ENCODE results near the gene SEC24C.
"Not testable (repeated sequence)": the region's sequence is repeated elsewhere in the genome, so short reads cannot be mapped to it uniquely, and the experiment has no call there.

SEC24C gene

DNA sequence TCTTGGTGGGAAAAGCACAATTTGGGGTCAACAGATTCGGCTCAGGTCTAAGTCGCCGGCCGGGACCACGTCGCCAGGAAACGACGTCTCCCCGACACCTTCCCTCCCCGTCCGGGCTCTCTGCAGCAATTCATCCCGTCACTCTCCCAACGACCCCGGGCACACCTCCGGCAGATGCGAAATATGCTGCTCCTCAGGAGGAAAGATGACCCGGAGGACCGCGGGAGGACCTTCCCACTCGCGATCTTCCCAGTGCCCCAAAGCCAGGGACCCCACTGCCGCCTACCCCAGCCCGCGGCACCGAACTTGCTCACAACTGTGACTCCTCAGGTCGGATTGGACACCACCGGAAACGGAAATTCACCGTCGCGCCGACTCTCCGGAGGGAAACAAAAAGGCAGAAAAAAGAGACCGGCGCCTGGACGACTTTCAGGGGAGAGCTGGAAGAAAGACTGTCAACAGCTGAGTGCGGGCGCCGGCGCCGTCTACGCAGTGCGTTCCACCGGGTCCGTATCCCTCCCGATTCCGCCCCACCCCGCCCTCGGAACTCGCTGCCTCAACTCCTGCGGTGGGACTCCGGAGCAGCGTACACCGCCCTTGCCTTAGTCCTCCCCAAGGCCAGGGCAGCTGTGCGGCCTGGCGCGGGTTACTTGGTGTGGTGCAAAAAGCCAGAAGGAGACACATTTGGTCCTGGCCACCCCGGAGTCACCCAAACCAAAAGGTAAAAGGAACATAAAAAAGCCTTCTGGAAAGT, 13.8 kb upstream of the SEC24C start:
- in situ Hi-C loops (cut with MboI; ENCODE audit: low sequenced_read_pairs) = no loop called here

DNA sequence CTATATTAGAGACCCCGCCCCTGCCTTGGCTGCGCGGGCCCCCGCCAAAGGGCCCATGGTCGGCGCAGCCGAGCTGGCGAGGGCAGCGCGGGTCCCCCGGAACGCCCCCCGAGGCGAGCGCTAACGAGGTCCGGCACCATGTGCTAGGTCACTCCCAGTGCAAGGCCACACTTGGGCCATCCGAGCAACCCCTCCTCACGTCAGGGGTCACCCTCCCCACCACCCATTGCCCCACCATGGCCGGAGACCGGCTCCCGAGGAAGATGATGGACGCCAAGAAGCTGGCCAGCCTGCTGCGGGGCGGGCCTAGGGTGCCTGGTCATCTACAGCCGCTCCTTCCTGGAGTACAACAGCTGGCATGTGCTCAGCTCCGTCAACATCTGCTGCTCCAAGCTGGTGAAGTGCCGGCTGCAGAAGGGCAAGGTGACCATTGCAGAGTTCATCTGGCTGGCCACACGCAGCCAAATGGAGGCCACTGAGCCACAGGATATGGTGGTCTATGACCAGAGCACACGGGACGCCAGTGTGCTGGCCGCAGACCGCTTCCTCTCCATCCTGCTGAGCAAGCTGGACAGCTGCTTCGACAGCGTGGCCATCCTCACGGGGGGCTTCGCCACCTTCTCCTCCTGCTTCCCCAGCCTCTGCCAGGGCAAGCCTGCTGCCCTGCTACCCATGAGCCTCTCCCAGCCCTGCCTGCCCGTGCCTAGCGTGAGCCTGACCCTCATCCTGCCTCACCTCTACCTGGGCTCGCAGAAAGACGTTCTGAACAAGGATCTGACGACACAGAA, 12.4 kb upstream of the SEC24C start:
- in situ Hi-C loops (cut with MboI; ENCODE audit: low sequenced_read_pairs) = no loop called here

DNA sequence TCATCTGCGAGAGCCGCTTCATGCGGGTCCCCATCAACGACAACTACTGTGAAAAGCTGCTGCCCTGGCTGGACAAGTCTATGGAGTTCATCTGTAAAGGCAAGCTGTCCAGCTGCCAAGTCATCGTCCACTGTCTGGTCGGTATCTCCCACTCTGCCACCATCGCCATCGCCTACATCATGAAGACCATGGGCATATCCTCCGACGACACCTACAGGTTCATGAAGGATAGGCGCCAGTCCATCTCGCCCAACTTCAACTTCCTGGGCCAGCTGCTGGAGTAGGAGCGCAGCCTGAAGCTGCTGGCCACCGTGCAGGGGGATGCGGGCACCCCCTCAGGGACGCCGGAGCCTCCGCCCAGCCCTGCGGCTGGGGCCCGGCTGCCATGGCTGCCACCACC, 11.7 kb upstream of the SEC24C start:
- in situ Hi-C loops (cut with MboI; ENCODE audit: low sequenced_read_pairs) = no loop called here

DNA sequence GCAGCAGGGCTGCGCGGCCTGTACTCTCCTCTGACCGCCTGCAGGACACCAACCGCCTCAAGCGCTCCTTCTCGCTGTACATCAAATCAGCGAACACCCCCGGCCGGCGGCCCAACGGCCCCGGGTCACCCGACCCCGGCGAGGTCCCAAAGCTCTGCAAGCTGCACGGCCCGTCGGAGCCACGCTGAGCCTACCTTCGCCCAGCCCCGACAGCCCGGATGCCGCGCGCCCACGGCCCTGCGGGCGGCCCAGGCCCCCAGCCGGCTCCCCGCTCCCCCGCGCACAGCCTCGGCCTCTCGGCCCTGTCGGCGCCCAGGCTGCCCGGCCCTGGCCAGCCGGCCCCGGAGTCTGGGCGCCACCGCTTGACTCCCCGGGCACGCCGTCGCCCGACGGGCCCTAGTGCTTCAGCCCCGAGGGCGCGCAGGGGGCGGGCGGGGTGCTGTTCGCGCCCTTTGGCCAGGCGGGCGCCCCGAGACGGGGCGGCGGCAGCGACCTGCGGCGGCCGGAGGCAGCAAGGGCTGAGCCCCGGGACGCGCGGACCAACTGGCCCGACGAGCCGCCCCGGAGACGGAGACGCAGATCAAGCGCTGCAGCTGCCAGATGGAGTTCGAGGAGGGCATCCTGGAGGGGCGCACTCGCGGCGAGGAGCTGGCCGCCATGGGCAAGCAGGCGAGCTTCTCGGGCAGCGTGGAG, 11.1 kb upstream of the SEC24C start:
- in situ Hi-C loops (cut with MboI; ENCODE audit: low sequenced_read_pairs) = no loop called here

DNA sequence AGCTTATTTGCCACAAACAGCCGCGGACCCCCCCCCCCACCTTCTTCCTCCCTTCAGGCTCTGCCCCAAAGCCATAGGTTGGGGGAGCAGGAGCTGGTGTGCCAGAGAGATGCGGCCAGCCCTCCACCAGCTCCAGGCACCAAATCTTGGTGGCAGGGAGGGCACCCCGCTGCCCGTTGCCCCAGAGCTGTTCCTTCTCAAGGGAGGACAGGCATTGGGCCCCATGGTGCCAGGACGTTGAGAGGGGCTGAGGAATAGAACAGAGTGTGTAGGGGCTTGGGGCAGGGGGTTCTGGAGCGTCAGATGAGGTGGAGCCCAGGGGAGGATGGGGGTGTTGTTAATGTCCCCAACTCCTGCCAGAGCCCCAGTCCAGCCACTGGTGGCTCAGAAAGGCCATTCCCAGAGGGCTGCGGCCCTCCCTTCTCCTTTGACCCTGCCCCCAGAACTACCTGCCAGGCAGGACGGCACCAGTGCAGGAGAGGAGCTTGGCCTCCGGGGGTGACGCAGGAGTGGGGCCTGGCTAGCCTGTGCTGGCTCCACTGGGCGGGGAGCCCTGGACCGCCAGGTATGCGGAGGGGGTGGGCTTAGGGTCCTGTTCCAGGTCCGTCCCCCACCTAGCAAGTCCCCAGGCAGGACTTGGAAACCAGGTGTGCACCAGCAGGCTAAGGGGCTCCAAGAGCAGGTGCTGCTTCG, 10.0 kb upstream of the SEC24C start:
- in situ Hi-C loops (cut with MboI; ENCODE audit: low sequenced_read_pairs) = no loop called here

DNA sequence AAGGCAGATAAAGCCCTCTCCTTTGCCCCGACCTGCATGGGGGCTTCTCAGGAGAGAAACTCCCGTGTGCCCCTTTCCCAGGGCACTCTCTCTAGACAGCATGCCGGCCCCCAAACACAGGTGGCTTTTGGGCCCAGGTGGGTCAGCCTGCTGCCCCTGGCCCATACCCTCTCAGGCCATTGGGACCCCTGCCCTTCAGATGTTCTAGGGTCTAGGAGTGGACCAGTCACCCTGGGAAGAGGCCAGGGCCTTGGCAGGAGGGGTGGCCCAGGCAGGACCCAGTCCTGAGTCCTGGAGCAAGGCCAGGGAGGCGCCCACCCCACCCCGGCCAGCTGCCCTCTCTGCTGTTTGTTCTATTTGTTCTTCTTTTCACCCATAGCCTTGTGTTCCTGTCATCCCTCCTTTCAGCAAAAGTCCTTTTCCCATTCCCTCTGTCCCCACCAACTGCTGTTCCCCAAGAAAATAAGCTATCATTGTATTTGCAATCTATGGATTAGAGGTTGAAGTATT, 9.3 kb upstream of the SEC24C start:
- in situ Hi-C loops (cut with MboI; ENCODE audit: low sequenced_read_pairs) = no loop called here

DNA sequence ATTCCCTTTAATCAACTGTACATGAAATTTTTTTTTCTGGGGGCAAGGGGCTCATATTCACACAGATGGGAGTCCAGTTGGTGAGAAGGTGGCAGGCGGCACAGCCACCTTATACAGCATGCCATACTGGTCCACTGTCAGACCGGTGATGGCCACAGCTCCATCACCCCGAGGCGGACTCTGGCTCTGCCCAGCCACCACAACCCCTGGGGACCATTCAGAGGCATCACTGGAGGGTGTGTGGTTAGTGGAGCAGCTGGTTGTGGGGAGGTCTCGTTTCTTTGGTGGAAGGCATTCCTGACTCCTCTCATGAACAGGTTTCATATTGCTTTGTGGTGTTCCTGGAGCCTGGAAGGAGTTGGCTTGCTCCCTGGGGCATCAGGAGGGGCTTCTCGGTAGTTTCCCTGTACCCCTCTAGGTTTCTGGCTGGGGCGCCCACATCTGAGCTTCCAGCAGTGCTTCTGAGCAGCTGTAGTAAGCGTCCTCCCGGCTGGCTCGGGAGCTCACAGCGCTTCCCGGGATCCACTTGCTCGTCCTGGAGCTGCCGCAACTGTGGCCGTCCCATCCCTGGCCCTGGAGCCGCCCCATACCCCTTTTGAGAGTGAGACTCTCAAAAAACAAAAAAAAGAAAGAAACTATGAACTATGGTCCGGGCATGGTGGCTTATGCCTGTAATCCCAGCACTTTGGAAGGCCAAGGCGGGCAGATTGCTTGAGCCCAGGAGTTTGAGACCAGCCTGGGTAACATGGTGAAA, 3.5 kb upstream of the SEC24C start:
- in situ Hi-C loops (cut with MboI; ENCODE audit: low sequenced_read_pairs) = not testable (repeated sequence)

DNA sequence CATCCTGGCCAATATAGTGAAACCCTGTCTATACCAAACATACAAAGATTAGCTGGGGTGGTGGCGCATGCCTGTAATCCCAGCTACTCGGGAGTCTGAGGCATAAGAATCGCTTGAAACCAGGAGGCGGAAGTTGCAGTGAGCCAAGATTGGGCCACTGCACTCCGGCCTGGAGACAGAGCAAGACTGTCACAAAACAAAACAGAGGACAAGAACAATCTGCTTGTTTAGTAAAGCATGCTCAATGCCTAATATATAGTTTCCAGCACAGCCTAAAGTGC, 1.8 kb upstream of the SEC24C start:
- in situ Hi-C loops (cut with MboI; ENCODE audit: low sequenced_read_pairs) = no loop called here

DNA sequence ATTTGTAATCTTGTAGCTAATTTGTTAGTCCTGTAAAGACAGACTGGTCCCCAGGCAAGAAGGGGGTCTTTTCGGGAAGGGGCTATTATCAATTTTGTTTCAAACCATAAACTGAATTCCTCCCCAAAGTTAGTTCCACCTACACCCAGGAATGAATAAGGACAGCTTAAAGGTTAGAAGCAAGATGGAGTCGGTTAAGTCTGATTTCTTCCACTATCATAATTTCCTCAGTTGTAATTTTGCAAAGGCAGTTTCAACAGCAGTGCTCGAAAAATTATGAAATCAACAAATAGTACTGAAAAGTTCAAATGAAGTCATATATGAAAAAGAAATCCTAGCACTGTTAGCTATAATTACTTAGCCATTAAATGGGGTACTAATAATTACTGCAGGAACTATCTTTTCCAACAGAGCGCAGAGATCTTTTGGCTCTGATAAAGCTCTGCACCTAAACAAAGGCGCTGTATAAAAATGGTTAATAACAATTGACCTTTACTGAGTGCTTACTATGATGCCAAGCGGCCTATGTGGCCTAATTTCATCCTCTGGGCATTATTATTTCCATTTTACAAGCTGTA, 756 bp upstream of the SEC24C start:
- in situ Hi-C loops (cut with MboI; ENCODE audit: low sequenced_read_pairs) = no loop called here

DNA sequence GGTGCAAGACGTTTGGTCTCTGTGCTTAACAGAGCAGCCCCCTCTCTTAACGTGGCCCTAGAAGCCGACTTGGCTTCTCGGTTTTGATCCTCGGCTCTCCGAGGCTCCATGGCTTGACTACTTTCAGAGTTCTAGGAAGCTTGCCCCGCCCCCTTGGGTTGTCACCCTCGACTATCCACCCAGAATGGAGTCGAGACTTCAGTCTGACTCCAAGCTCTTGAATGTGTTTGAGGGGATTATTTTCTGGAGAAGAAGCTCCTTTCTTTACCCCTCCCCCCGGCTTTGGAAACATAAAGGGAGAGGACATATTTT, 448 bp downstream of the SEC24C start:
- in situ Hi-C loops (cut with MboI; ENCODE audit: low sequenced_read_pairs) = no loop called here

DNA sequence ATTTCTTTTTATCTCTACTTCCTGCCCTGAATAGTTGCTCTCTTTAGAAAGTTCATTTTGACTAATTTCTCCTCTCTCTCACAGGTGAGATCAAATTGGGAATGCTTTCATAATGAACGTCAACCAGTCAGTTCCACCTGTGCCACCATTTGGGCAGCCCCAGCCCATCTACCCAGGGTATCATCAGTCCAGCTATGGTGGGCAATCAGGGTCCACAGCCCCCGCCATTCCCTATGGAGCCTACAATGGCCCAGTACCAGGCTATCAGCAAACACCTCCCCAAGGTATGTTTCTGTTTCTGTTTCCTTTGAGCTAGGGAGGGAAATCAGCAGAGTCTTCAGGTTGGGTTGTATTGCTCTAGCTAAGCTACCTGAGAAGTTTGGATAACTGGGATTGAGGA, 2.5 kb downstream of the SEC24C start:
- in situ Hi-C loops (cut with MboI; ENCODE audit: low sequenced_read_pairs) = no loop called here

DNA sequence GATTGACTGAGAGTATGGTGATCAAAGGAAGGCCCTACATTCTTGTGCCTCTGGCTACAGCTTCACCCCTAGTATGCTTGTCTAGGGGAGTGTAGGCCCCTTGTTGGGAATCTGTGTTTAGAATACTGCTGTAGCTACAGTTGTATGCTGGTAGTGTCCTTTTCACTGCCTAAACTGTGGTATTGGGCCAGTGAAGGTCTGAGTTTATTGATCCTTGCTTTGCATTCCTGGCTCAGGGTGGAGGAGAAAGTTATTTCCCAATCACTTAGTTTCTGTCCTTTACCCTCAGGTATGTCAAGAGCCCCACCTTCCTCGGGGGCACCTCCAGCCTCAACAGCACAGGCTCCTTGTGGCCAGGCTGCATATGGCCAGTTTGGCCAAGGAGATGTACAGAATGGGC, 6.6 kb downstream of the SEC24C start:
- in situ Hi-C loops (cut with MboI; ENCODE audit: low sequenced_read_pairs) = no loop called here

DNA sequence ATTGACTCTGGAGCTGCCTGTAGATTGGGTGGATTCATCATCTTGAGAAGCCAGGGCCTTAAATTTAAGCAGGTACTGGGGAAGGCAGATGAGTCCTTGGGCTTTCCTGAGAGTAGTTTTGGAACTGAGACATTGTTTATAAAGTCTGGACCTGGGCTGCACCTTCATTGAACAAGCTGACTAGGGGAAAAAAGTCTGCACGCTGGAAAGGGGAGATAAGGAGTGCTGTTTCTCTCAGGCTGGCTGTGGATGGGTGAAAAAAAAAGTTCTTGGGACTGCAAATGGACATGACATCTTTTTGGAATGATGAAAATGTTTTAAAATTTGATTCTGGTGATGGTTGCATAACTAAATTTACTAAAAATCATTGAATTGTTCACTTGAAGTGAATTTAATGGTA, 12.0 kb downstream of the SEC24C start:
- in situ Hi-C loops (cut with MboI; ENCODE audit: low sequenced_read_pairs) = no loop called here

DNA sequence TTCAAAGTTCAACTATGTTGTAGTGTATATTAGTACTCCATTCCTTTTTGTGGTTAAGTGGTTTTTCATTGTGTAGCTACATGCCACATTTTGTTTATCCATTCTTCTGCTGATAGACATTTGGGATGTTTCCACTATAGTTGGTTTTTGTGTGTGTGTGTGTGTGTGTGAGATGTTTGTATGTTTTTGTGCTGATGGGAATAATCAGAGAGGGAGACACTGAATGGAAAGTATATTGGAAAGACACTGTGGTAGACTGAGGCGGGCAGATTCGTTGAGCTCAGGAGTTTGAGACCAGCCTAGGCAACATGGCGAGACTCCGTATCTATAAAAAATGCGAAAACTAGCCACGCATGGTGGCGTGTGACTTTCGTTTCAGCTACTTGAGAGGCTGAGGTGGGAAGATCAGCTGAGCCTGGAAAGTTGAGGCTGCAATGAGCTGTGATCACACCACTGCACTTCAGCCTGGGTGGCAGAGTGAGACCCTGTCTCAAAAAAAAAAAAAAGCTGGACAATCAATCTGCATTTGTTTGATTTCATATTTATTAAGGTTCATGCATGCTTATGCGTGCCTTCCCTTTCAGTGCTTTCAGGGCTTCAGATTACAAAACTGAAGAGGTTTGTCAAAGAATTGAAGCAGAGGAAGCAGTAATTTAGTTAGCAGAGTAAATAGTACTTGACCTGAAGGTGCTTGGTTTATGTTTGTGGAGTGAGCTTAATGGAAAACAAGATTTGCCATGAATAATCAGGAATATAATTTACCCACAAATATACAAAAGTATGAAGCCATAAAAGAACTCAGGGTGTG, 14.7 kb downstream of the SEC24C start:
- in situ Hi-C loops (cut with MboI; ENCODE audit: low sequenced_read_pairs) = no loop called here

DNA sequence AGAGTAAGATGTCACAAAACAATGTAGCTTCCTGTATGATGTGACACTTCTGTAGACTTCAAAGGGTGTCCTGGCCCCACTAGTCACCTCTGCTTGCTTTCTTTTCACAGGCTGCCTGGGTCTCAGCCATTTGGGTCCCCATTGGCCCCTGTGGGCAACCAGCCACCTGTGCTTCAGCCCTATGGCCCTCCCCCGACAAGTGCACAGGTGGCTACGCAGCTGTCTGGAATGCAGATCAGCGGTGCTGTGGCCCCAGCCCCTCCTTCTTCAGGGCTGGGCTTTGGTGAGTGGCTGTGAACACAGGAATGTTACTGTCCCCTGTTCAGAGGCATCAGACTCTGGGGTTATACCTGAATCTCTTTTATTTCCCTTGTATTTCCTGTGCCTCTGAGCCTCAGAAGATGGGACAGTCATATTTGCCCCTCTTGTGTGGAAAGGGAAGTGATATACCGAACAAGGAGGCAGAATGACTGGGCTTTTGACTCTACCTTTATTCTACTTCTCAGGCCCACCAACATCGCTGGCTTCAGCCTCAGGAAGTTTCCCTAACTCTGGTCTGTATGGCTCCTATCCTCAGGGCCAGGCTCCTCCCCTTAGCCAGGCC, 15.4 kb downstream of the SEC24C start:
- in situ Hi-C loops (cut with MboI; ENCODE audit: low sequenced_read_pairs) = no loop called here

DNA sequence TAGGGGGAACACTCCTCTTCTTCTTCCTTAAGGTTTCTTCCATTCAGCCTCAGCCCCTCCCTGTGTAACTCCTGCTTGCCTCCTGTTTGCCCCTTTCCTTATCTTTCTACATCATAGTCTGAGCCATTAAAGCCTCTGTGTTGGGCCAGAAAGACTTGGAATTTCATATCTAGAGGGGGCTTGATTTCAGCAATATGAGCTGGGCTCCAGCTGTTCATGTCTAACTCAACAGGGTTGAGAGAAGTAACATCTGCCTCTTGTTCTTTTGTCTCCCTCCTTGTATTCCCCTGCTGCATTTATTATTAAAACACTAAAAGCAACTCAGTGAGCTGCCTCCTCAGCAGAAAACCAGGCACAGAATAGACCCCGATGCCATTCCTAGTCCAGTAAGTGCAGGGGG, 17.6 kb downstream of the SEC24C start:
- in situ Hi-C loops (cut with MboI; ENCODE audit: low sequenced_read_pairs) = no loop called here

DNA sequence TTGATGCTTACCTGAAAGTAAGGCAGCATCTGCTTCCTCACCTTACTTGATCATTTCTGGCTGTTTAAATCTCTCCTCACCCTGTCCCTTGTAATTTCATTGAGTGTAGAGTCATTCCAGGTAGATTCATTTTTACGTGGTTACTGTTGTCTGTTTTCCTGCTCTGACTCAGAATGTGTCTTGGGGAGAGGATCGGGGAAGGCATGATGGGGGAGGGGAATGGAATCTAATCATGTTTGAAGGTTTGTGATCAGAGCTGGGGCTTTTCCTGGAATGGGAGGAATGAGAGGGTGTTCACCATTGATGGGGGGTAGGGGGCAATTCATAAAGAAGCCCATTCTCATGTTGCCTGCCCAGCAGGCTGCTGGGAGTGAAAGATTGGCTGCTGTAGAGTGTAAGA, 18.7 kb downstream of the SEC24C start:
- in situ Hi-C loops (cut with MboI; ENCODE audit: low sequenced_read_pairs) = no loop called here

DNA sequence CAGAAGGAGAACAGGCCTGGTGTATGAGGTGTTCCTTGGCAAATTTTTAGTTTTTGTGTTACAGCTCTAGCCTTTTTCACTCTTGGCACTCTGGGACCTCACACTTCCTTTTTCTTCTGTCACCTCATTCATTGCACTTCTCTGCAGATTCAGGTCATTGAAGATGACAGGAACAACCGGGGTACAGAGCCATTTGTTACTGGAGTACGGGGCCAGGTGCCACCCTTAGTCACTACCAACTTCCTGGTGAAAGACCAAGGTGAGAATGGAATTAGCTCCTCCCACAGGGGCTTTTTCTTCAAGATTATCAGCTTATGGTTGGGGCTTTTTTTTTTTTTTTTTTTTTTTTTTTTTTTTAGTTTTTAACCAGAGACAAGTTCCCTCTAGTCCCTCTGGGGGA, 19.2 kb downstream of the SEC24C start:
- in situ Hi-C loops (cut with MboI; ENCODE audit: low sequenced_read_pairs) = no loop called here

DNA sequence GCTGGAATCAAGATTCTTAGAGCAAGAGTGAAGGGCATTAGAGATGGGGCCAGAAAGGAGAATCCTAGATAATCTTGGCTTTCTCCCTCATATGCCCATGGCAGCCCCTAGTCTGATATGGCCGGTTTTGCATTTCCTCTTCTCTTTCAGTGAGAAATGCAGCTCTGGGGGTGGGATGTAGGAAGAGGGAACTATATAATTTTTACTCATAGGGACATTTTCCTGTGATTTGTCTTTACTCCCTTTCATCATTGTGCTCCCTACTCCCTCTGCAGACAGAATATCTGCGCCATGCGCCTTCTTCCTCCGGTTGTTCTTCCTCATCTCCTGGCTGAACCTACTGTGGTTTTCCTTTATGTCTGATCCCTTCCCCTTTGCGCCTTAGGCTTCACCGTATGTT, 20.9 kb downstream of the SEC24C start:
- in situ Hi-C loops (cut with MboI; ENCODE audit: low sequenced_read_pairs) = no loop called here
